SK-N-MC (cell line): ENCODE results near the gene PAGE2.

Experiments used
- EZH2 ChIP-seq: fragments of 200-600 bp; sonication (generic); IDR thresholded peaks from one replicate; pipeline ENCODE4 v1.6.1; 2017; ENCODE audit warnings: antibody characterized with exemption
- POLR2AphosphoS5 ChIP-seq: IDR thresholded peaks from 2 replicates; pipeline ENCODE4 v1.6.1; 2012; ENCODE audit warnings: mild to moderate bottlenecking, low read depth, low read length, borderline replicate concordance

DNA sequence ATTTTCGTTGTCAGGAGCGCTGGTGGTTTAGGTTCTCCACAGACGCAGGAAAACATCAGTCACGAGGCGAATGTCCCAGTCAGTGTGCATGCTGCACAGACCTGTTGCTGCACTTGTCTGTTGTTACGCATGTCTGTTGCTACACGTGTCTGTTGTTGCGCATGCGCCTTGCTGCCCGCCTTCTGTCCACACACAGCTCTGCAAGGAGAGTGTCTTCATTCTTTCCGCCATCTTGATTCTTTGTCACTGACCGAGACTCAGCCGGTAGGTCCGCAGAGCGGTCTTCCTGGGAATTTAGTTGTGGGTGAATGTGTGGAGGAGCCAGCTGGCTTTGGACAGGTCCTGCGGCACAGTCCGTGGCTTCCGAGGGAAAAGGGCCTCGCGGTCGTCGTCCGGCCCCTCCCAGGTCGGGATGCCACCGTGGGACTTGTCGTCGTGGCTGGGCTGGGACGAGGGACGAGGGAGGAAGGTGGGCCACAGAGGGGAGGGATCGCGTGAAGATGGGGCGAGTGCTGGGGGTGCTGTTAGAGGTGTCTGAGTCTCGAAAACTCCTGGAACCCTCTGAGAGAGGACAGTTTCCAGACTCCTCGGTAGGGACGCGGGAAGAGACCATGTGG is 13.9 kb upstream of the PAGE2 start, which contains the start of gene PAGE2B:
- TF ChIP-seq POLR2AphosphoS5 (no peak), EZH2 (no peak)
